OCI-LY1 (cell line): Measurements from ENCODE around the gene DYRK1A.

Experiments
- H2AFZ ChIP-seq: fragments of 200-600 bp; sonication (generic), shearing (Covaris generic); 2 replicates; pipeline ENCODE4 v1.6.0; 2014; ENCODE audit warnings: antibody characterized with exemption, mild to moderate bottlenecking, low read length
- H3F3A ChIP-seq: fragments of 200-600 bp; sonication (generic), shearing (Covaris generic); 2 replicates; pipeline ENCODE4 v1.6.0; 2014; ENCODE audit warnings: mild to moderate bottlenecking, antibody characterized with exemption, low read length, moderate library complexity; ENCODE audit not compliant: insufficient read depth
- H3K27ac ChIP-seq: fragments of 200-600 bp; sonication (generic); 2 replicates; pipeline ENCODE4 v1.5.1; 2014; ENCODE audit warnings: low read length, mixed run types, mild to moderate bottlenecking, low read depth; ENCODE audit not compliant: poor library complexity, severe bottlenecking
- H3K27me3 ChIP-seq: fragments of 200-600 bp; sonication (generic); 2 replicates; pipeline ENCODE4 v1.6.0; 2014; ENCODE audit warnings: antibody characterized with exemption, mild to moderate bottlenecking, low read length, moderate library complexity; ENCODE audit not compliant: insufficient read depth
- H3K36me3 ChIP-seq: fragments of 200-600 bp; sonication (generic); 2 replicates; pipeline ENCODE4 v1.6.1; 2014; ENCODE audit warnings: mild to moderate bottlenecking, antibody characterized with exemption, low read length, moderate library complexity, mixed read lengths; ENCODE audit not compliant: insufficient read depth
- H3K4me1 ChIP-seq: fragments of 200-600 bp; sonication (generic); 2 replicates; pipeline ENCODE4 v1.5.1; 2014; ENCODE audit warnings: mild to moderate bottlenecking, low read length, moderate library complexity; ENCODE audit not compliant: insufficient read depth, severe bottlenecking
- H3K4me2 ChIP-seq: fragments of 200-600 bp; sonication (generic), shearing (Covaris generic); 2 replicates; pipeline ENCODE4 v1.6.1; 2014; ENCODE audit warnings: low read length
- H3K4me3 ChIP-seq: fragments of 200-600 bp; sonication (generic); 2 replicates; pipeline ENCODE4 v1.5.1; 2014; ENCODE audit warnings: low read length, low read depth, mild to moderate bottlenecking, mixed read lengths; ENCODE audit not compliant: poor library complexity, severe bottlenecking
- H3K79me2 ChIP-seq: fragments of 200-600 bp; shearing (Covaris generic); 2 replicates; pipeline ENCODE4 v1.6.1; 2016; ENCODE audit warnings: mixed run types, low read length, mixed read lengths; ENCODE audit not compliant: insufficient read depth
- H3K9ac ChIP-seq: fragments of 200-600 bp; sonication (generic), shearing (Covaris generic); 2 replicates; pipeline ENCODE4 v1.6.1; 2014; ENCODE audit warnings: mild to moderate bottlenecking, low read length, mixed read lengths
- H3K9me2 ChIP-seq: fragments of 200-600 bp; sonication (generic), shearing (Covaris generic); 2 replicates; pipeline ENCODE4 v1.6.1; 2014; ENCODE audit warnings: low read depth, mild to moderate bottlenecking, low read length, mixed read lengths
- H3K9me3 ChIP-seq: fragments of 200-600 bp; shearing (Covaris generic); 2 replicates; pipeline ENCODE4 v1.6.1; 2014; ENCODE audit warnings: low read length, mixed read lengths
- H4K20me1 ChIP-seq: fragments of 200-600 bp; sonication (generic), shearing (Covaris generic); 2 replicates; pipeline ENCODE4 v1.6.0; 2016; ENCODE audit warnings: mild to moderate bottlenecking, low read length; ENCODE audit not compliant: insufficient read depth
- CTCF ChIP-seq: fragments of 200-600 bp; sonication (generic), shearing (Covaris generic); IDR thresholded peaks from 2 replicates; pipeline ENCODE4 v1.5.1; 2017; ENCODE audit warnings: mild to moderate bottlenecking, antibody characterized with exemption, low read length, moderate library complexity, mixed read lengths
- EZH2 ChIP-seq: fragments of 200-600 bp; sonication (generic), shearing (Covaris generic); IDR thresholded peaks from 2 replicates; pipeline ENCODE4 v1.8.0; 2017; ENCODE audit warnings: borderline replicate concordance, mixed run types, mild to moderate bottlenecking, antibody characterized with exemption, low read length, moderate library complexity, mixed read lengths

The DYRK1A gene

GRCh38 chr21:37566790-37567615 lies 200.4 kb downstream of the DYRK1A start:
- Histone ChIP-seq H3K9ac (no peak overlapping the region), H3K4me1 (peaks cover 15% of the 10 kb centered on the region), H3F3A (no peaks in the 10 kb centered on the region)

GRCh38 chr21:37568415-37568814 lies 201.8 kb downstream of the DYRK1A start:
- Histone ChIP-seq H2AFZ (no peak overlapping the region), H3K27ac (no peak overlapping the region), H3K9me2 (no peaks in the 10 kb centered on the region)

More at GRCh38 chr21:37566790-37567615, 200.4 kb downstream of the DYRK1A start:
- H3K27me3 ChIP-seq, result no peaks in the 10 kb centered on the region
- H3K27ac ChIP-seq, result no peak overlapping the region
- H3K36me3 ChIP-seq, result no peaks in the 10 kb centered on the region
- H3K79me2 ChIP-seq, result no peaks in the 10 kb centered on the region
- H4K20me1 ChIP-seq, result no peaks in the 10 kb centered on the region
- no peak for TF ChIP-seq CTCF
- no peak for TF ChIP-seq EZH2
- no peaks in the 10 kb centered on the region for H3K9me3 ChIP-seq
- H3K4me2 ChIP-seq, result no peak overlapping the region
- no peak overlapping the region for H3K4me3 ChIP-seq
- H3K9me2 ChIP-seq, result no peaks in the 10 kb centered on the region
- no peak overlapping the region for H2AFZ ChIP-seq

GRCh38 chr21:37568916-37569315 lies 202.3 kb downstream of the DYRK1A start:
- Histone ChIP-seq H3F3A (no peaks in the 10 kb centered on the region), H3K27ac (no peak overlapping the region), H3K4me2 (no peak overlapping the region), H3K9ac (no peak overlapping the region), H4K20me1 (no peaks in the 10 kb centered on the region), H3K4me3 (no peak overlapping the region), H2AFZ (no peak overlapping the region), H3K27me3 (no peaks in the 10 kb centered on the region), H3K36me3 (no peaks in the 10 kb centered on the region), H3K9me3 (no peaks in the 10 kb centered on the region), H3K79me2 (no peaks in the 10 kb centered on the region), H3K4me1 (peaks cover 7% of the 10 kb centered on the region), H3K9me2 (no peaks in the 10 kb centered on the region)
- TF ChIP-seq EZH2, result no peak
- TF ChIP-seq CTCF, result no peak

More at GRCh38 chr21:37568415-37568814, 201.8 kb downstream of the DYRK1A start:
- Histone ChIP-seq H3K4me3 (no peak overlapping the region), H3K9ac (no peak overlapping the region), H3F3A (no peaks in the 10 kb centered on the region), H3K27me3 (no peaks in the 10 kb centered on the region), H3K79me2 (no peaks in the 10 kb centered on the region), H3K9me3 (no peaks in the 10 kb centered on the region), H3K4me2 (no peak overlapping the region), H3K4me1 (peaks cover 10% of the 10 kb centered on the region), H3K36me3 (no peaks in the 10 kb centered on the region), H4K20me1 (no peaks in the 10 kb centered on the region)
- TF ChIP-seq CTCF (no peak), EZH2 (no peak)
